ENCODE data around the gene PLCG1.
A peak's percentile ranks its signal among the peaks of the same experiment; 100 is the strongest.

PLCG1 gene

GRCh38 chr20:41168281-41169161 lies 31.2 kb downstream of the PLCG1 start:
- DNase-seq = no peak

GRCh38 chr20:41169162-41169690 lies 31.9 kb downstream of the PLCG1 start:
- DNase-seq = no peak

- DNase-seq = no peak
These were observed 32.5 kb downstream of the PLCG1 start for GRCh38 chr20:41169791-41170351.

- DNase-seq = no peak
These were observed 33.2 kb downstream of the PLCG1 start for GRCh38 chr20:41170386-41171105.

GRCh38 chr20:41171736-41172295 lies 34.5 kb downstream of the PLCG1 start:
- DNase-seq = no peak

GRCh38 chr20:41172296-41173140 lies 35.2 kb downstream of the PLCG1 start:
- DNase-seq = no peak

GRCh38 chr20:41173161-41173721 lies 35.9 kb downstream of the PLCG1 start:
- peak; percentile 40 for DNase-seq

- DNase-seq = no peak
These were observed 36.5 kb downstream of the PLCG1 start for GRCh38 chr20:41173791-41174341.

- DNase-seq = no peak
These were observed 37.0 kb downstream of the PLCG1 start for GRCh38 chr20:41174373-41174772.

- no peak for DNase-seq
These were observed 37.4 kb downstream of the PLCG1 start for GRCh38 chr20:41174782-41175181.

GRCh38 chr20:41175201-41175651 lies 37.9 kb downstream of the PLCG1 start:
- DNase-seq = no peak

- no peak for DNase-seq
These were observed 38.5 kb downstream of the PLCG1 start for GRCh38 chr20:41175727-41176330.

GRCh38 chr20:41176711-41177552 lies 39.6 kb downstream of the PLCG1 start:
- DNase-seq = no peak

GRCh38 chr20:41177636-41178035 lies 40.3 kb downstream of the PLCG1 start:
- DNase-seq = no peak

- no peak for DNase-seq
These were observed 41.2 kb downstream of the PLCG1 start for GRCh38 chr20:41178495-41178894.

- DNase-seq = no peak
These were observed 41.6 kb downstream of the PLCG1 start for GRCh38 chr20:41178904-41179432.

GRCh38 chr20:41179961-41180360 lies 42.6 kb downstream of the PLCG1 start:
- DNase-seq = no peak

- DNase-seq = no peak
These were observed 43.4 kb downstream of the PLCG1 start for GRCh38 chr20:41180599-41181333.

GRCh38 chr20:41181567-41181966 lies 44.2 kb downstream of the PLCG1 start:
- DNase-seq = no peak

Data from inflammatory macrophage treated with lipopolysaccharide for 4 hours (primary cell).